GM12891 (cell line): ENCODE measurements around the gene LCP1.

Experiments
- POLR2A ChIP-seq: IDR thresholded peaks from 2 replicates; pipeline ENCODE4 v1.6.1; 2011; ENCODE audit warnings: low read depth, low read length, control low read depth
- POLR2AphosphoS5 ChIP-seq: IDR thresholded peaks from 2 replicates; pipeline ENCODE4 v1.6.1; 2011; ENCODE audit warnings: low read depth, low read length, control low read depth
- SPI1 ChIP-seq: IDR thresholded peaks from 2 replicates; pipeline ENCODE4 v1.6.1; 2011; ENCODE audit warnings: low read depth, low read length, control low read depth
- TAF1 ChIP-seq: IDR thresholded peaks from 2 replicates; pipeline ENCODE4 v1.6.1; 2011; ENCODE audit warnings: low read depth, low read length, control low read depth

DNA sequence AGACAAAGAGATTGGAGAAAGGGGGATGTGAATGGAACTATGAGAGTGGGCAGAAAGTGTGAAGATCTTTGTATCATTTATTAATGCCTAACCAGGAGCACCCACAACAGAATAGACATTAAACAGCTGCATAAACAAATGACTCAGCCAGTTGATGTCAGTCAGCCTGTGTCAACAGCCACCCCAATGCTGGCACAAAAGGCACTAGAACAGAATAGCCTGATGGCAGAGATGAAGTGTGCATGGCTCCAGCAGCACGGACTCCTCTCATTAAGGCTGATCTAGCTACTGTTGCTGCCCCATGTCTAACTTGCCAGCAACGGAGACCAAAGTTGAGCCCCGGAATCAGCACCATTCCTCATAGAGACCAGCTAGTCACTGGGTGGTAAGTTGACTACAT is 85.0 kb downstream of the LCP1 start:
- TF ChIP-seq POLR2A (no peak), POLR2AphosphoS5 (no peak), TAF1 (no peak), SPI1 (no peak)
